Loucy (cell line): ENCODE measurements around the gene WBP1L.

ENCODE experiments used
- H2AFZ ChIP-seq: fragments of 200-600 bp; sonication (generic); 2 replicates; pipeline ENCODE4 v1.6.0; 2016; ENCODE audit warnings: antibody characterized with exemption, mild to moderate bottlenecking, low read length, moderate library complexity
- H3F3A ChIP-seq: fragments of 200-600 bp; 2 replicates; pipeline ENCODE4 v1.6.0; 2016; ENCODE audit warnings: antibody characterized with exemption, low read depth, mild to moderate bottlenecking
- H3K27me3 ChIP-seq: fragments of 200-600 bp; sonication (generic); 2 replicates; pipeline ENCODE4 v1.6.1; 2014; ENCODE audit warnings: low read length, mild to moderate bottlenecking; ENCODE audit not compliant: insufficient read depth, poor library complexity, severe bottlenecking
- H3K36me3 ChIP-seq: fragments of 200-600 bp; sonication (generic); 2 replicates; pipeline ENCODE4 v1.6.1; 2016; ENCODE audit warnings: low read length; ENCODE audit not compliant: insufficient read depth
- H3K4me1 ChIP-seq: fragments of 200-600 bp; sonication (generic); 2 replicates; pipeline ENCODE4 v1.5.1; 2014; ENCODE audit warnings: low read length, mild to moderate bottlenecking; ENCODE audit not compliant: insufficient read depth, poor library complexity, severe bottlenecking
- H3K4me2 ChIP-seq: fragments of 200-600 bp; sonication (generic); 2 replicates; pipeline ENCODE4 v1.6.0; 2014; ENCODE audit warnings: antibody characterized with exemption, low read length, low read depth, mild to moderate bottlenecking; ENCODE audit not compliant: poor library complexity, severe bottlenecking
- H3K4me3 ChIP-seq: fragments of 200-600 bp; sonication (generic); 2 replicates; pipeline ENCODE4 v1.5.1; 2014; ENCODE audit warnings: low read length, mild to moderate bottlenecking, mixed read lengths; ENCODE audit not compliant: poor library complexity, severe bottlenecking
- H3K79me2 ChIP-seq: fragments of 200-600 bp; sonication (generic); 2 replicates; pipeline ENCODE4 v1.6.1; 2014; ENCODE audit warnings: low read length; ENCODE audit not compliant: insufficient read depth
- H3K9ac ChIP-seq: fragments of 200-600 bp; sonication (generic); 2 replicates; pipeline ENCODE4 v1.6.0; 2014; ENCODE audit warnings: mild to moderate bottlenecking, low read depth, low read length, moderate library complexity; ENCODE audit not compliant: poor library complexity, severe bottlenecking
- H3K9me2 ChIP-seq: fragments of 200-600 bp; sonication (generic); replicated peaks from 2 replicates; pipeline ENCODE4 v1.6.1; 2016; ENCODE audit warnings: low read depth, low read length, mixed read lengths
- H3K9me3 ChIP-seq: fragments of 200-600 bp; sonication (generic); 2 replicates; pipeline ENCODE4 v1.6.1; 2014; ENCODE audit warnings: mild to moderate bottlenecking, antibody characterized with exemption, low read length, low read depth; ENCODE audit not compliant: insufficient read depth
- H4K20me1 ChIP-seq: fragments of 200-600 bp; sonication (generic); 2 replicates; pipeline ENCODE4 v1.6.0; 2014; ENCODE audit warnings: antibody characterized with exemption, low read length, mild to moderate bottlenecking; ENCODE audit not compliant: insufficient read depth, poor library complexity, severe bottlenecking
- EZH2phosphoT487 ChIP-seq: fragments of 200-600 bp; IDR thresholded peaks from 2 replicates; pipeline ENCODE4 v1.6.1; 2018; ENCODE audit warnings: antibody characterized with exemption, mild to moderate bottlenecking, moderate library complexity, borderline replicate concordance
- TF ChIP-seq, protein P1 (sequence below): fragments of 200-600 bp; sonication (generic); conservative IDR thresholded peaks from 2 replicates; pipeline ENCODE4 v1.5.1; 2014; ENCODE audit warnings: mild to moderate bottlenecking, antibody characterized with exemption, low read length

Gene WBP1L

DNA sequence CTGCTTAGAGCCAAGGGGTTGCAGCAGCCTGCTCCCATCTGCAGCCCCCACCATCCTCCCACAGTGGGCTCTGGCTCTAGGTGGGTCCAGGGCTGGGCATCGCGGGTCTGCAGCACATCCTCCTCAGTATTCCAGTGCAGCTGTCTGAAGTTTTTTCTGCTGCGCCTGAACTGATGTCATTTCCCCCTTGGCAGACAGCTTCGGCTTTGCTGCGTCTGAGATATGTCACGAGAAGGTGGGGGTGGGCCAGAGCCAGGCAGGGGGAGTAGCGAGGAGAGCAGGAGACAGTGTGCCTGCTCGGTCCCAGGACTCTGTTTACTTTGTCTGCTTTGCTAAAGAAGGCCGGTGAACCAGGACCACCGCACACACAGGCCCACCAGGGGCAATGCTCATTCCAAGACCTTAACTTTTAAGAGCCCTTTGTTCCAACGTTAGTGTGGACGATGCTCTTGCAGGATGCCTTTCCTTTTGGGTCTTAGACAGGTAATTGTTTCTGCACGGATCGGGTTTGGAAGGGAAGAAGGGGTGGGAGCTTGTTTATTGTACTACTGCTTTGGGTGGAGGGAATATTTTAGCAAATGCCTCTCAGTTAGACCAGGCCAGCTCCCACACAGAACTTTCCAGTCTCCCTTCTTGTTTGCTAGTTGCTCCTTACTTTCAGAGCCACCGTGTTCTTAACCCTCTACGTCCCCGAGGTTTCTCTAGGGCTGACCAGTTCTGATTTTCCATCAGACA, 32.4 kb downstream of the WBP1L start:
- no peaks in the 10 kb centered on the region for H3K9me3 ChIP-seq
- peaks cover 10% of the 10 kb centered on the region; the same call in 1 of the 2 replicates for H3K79me2 ChIP-seq
- H3K4me1 ChIP-seq = peaks cover 5% of the 10 kb centered on the region
- H4K20me1 ChIP-seq = no peaks in the 10 kb centered on the region
- no peak overlapping the region for H2AFZ ChIP-seq
- no peak overlapping the region for H3K4me3 ChIP-seq
- no peak for TF ChIP-seq EZH2phosphoT487
- TF ChIP-seq, protein P1, sequence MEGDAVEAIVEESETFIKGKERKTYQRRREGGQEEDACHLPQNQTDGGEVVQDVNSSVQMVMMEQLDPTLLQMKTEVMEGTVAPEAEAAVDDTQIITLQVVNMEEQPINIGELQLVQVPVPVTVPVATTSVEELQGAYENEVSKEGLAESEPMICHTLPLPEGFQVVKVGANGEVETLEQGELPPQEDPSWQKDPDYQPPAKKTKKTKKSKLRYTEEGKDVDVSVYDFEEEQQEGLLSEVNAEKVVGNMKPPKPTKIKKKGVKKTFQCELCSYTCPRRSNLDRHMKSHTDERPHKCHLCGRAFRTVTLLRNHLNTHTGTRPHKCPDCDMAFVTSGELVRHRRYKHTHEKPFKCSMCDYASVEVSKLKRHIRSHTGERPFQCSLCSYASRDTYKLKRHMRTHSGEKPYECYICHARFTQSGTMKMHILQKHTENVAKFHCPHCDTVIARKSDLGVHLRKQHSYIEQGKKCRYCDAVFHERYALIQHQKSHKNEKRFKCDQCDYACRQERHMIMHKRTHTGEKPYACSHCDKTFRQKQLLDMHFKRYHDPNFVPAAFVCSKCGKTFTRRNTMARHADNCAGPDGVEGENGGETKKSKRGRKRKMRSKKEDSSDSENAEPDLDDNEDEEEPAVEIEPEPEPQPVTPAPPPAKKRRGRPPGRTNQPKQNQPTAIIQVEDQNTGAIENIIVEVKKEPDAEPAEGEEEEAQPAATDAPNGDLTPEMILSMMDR = no peak
- H3K36me3 ChIP-seq = no peaks in the 10 kb centered on the region
- no peaks in the 10 kb centered on the region for H3K27me3 ChIP-seq
- H3K4me2 ChIP-seq = no peak overlapping the region
- H3F3A ChIP-seq = no peaks in the 10 kb centered on the region
- H3K9ac ChIP-seq = no peak overlapping the region
- no peaks in the 10 kb centered on the region for H3K9me2 ChIP-seq

DNA sequence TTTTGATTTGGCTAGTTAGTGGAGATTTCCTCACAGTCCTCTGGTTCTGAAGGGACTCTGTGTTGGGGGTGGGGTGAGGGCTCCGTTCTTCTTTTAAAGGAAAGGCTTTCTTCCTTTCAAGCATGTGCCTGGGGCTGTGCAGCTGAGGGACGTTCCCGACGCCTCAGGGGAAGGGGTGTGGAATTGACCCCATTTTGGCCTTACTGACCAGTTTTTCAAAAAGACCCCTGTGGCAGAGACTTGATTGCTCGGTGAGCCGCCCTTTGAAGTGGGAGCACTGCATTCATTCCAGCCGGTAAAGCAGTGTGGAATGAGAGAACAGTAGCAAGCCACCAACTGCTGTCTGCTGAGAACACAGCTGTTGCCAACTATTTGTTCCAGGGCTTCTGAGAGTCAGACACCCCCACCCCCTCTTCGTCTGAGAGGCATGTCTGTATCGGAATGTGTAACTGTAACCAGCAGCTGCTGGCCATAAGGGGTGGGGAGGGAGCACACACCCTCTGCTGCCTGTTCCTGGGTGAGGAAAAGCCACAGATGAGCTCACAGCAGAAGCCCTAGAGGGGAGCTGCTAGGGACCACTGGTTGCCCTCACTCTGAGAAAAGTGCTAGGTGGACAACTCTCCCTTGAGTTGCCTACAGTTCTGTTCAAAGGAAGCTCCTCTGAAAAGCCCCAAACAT, 33.2 kb downstream of the WBP1L start:
- TF ChIP-seq, protein P1 = no peak
- no peak for TF ChIP-seq EZH2phosphoT487
- Histone ChIP-seq H3K9ac (no peak overlapping the region), H3K79me2 (peaks cover 10% of the 10 kb centered on the region; the same call in 1 of the 2 replicates), H3K9me3 (no peaks in the 10 kb centered on the region), H3K9me2 (no peaks in the 10 kb centered on the region), H2AFZ (no peak overlapping the region), H3K4me1 (peaks cover 5% of the 10 kb centered on the region), H3K4me2 (no peak overlapping the region), H3K4me3 (no peak overlapping the region), H3K27me3 (no peaks in the 10 kb centered on the region), H3K36me3 (no peaks in the 10 kb centered on the region), H3F3A (no peaks in the 10 kb centered on the region), H4K20me1 (no peaks in the 10 kb centered on the region)

DNA sequence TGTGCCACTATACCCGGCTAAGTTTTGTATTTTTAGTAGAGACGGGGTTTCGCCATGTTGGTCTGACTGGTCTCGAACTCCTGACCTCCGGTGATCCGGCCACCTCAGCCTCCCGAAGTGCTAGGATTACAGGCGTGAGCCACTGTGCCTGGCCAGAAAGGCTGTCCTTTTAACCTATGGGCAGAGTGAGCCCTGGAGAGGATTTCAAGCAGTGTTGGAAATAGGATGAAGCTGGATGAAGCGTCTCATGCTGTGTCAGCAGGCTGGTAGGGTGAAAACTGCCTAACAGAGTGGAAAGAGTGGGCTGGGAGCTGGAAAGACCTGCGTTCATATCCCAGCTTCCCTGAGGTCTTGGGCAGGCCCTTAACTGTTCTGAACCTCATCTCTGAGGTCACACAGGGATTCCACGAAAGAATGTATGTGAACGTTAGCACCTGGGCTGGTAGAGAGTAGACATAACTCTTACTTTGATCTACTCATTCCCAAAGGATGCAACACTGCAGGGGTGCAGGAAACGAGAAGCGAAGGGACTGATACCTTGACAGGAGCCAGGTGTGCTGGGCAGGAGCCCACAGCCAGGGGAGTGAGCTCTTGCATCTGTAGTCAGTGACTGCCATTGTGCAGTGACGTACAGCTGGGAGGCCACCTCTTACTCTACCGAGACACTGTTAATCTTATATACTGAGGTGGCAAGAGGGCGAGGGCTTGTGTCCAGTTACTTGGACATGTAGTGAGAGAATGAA, 34.1 kb downstream of the WBP1L start:
- no peaks in the 10 kb centered on the region for H3K9me2 ChIP-seq
- H3K79me2 ChIP-seq = peaks cover 10% of the 10 kb centered on the region; the same call in 1 of the 2 replicates
- H3K36me3 ChIP-seq = no peaks in the 10 kb centered on the region
- no peaks in the 10 kb centered on the region for H3K27me3 ChIP-seq
- no peak overlapping the region for H3K4me2 ChIP-seq
- no peak overlapping the region for H3K4me3 ChIP-seq
- no peaks in the 10 kb centered on the region for H3F3A ChIP-seq
- H3K9ac ChIP-seq = no peak overlapping the region
- no peaks in the 10 kb centered on the region for H3K9me3 ChIP-seq
- H3K4me1 ChIP-seq = peaks cover 5% of the 10 kb centered on the region
- H2AFZ ChIP-seq = no peak overlapping the region
- TF ChIP-seq EZH2phosphoT487 = no peak
- TF ChIP-seq, protein P1 = no peak
- H4K20me1 ChIP-seq = no peaks in the 10 kb centered on the region
